Measurements from ENCODE around the gene SLC44A4.
"Not testable (repeated sequence)": the region's sequence is repeated elsewhere in the genome, so short reads cannot be mapped to it uniquely, and the experiment has no call there.

DNA sequence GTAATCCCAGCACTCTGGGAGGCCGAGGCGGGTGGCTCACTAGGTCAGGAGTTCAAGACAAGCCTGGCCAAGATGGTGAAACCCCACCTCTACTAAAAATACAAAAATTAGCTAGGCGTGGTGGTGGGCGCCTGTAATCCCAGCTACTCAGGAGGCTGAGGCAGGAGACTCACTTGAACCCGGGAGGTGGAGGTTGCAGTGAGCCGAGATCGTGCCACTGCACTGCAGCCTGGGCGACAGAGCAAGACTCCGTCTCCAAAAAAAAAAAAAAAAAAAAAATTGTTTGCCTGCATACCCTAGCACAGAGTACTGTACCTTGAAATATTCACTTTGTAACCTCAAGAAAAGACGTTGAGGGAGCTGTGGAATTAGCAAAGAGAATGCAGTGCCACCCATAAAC lies 58.4 kb downstream of the SLC44A4 start:
- TF ChIP-seq, protein P1, sequence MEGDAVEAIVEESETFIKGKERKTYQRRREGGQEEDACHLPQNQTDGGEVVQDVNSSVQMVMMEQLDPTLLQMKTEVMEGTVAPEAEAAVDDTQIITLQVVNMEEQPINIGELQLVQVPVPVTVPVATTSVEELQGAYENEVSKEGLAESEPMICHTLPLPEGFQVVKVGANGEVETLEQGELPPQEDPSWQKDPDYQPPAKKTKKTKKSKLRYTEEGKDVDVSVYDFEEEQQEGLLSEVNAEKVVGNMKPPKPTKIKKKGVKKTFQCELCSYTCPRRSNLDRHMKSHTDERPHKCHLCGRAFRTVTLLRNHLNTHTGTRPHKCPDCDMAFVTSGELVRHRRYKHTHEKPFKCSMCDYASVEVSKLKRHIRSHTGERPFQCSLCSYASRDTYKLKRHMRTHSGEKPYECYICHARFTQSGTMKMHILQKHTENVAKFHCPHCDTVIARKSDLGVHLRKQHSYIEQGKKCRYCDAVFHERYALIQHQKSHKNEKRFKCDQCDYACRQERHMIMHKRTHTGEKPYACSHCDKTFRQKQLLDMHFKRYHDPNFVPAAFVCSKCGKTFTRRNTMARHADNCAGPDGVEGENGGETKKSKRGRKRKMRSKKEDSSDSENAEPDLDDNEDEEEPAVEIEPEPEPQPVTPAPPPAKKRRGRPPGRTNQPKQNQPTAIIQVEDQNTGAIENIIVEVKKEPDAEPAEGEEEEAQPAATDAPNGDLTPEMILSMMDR (optimal IDR thresholded peaks at IDR 0.05 in 1 of 3, IDR thresholded peaks at IDR 0.05 in 1 of 3, conservative IDR thresholded peaks at IDR 0.05 in 1 of 3; ENCODE audit: extremely low read depth in 1 of 3, insufficient read depth in 2 of 3, low read length in 3 of 3), result not testable (repeated sequence)
- TF ChIP-seq EZH2 (IDR thresholded peaks at IDR 0.05; ENCODE audit: low read length), result not testable (repeated sequence)
